TTC549 (cell line): ENCODE results near the gene SLCO2A1.

Experiments
- FAIRE-seq: peaks from 2 replicates; lab custom pipeline; 2012; peaks lifted over from hg19 to GRCh38; lab: Jason Lieb, UNC

SLCO2A1 gene

GRCh38 chr3:133931084-133931483 is 98.6 kb downstream of the SLCO2A1 start:
- FAIRE-seq = no peak

GRCh38 chr3:133930341-133930933 is 99.3 kb downstream of the SLCO2A1 start:
- peak; percentile 89 for FAIRE-seq

- no peak for FAIRE-seq
Measured at GRCh38 chr3:133928903-133929607, 100.7 kb downstream of the SLCO2A1 start.

- no peak for FAIRE-seq
Measured at GRCh38 chr3:133928136-133928893, 101.4 kb downstream of the SLCO2A1 start.

- FAIRE-seq = no peak
Measured at GRCh38 chr3:133927540-133928066, 102.1 kb downstream of the SLCO2A1 start.

- no peak for FAIRE-seq
Measured at GRCh38 chr3:133926736-133927539, 102.8 kb downstream of the SLCO2A1 start.

GRCh38 chr3:133925960-133926735 is 103.6 kb downstream of the SLCO2A1 start:
- FAIRE-seq = no peak

GRCh38 chr3:133924041-133924440 is 105.7 kb downstream of the SLCO2A1 start:
- no peak for FAIRE-seq

GRCh38 chr3:133921592-133921991 is 108.1 kb downstream of the SLCO2A1 start:
- FAIRE-seq = no peak

GRCh38 chr3:133917144-133917543 is 112.6 kb downstream of the SLCO2A1 start:
- no peak for FAIRE-seq

GRCh38 chr3:133915685-133916658 is 113.8 kb downstream of the SLCO2A1 start:
- no peak for FAIRE-seq

GRCh38 chr3:133914839-133915600 is 114.7 kb downstream of the SLCO2A1 start:
- no peak for FAIRE-seq

GRCh38 chr3:133910422-133910821 is 119.3 kb downstream of the SLCO2A1 start:
- no peak for FAIRE-seq

- FAIRE-seq = no peak
Measured at GRCh38 chr3:133905376-133905775, 124.3 kb downstream of the SLCO2A1 start.

GRCh38 chr3:133901847-133902246 is 127.9 kb downstream of the SLCO2A1 start:
- FAIRE-seq = no peak

- FAIRE-seq = no peak
Measured at GRCh38 chr3:133901083-133901482, 128.6 kb downstream of the SLCO2A1 start.

- FAIRE-seq = no peak
Measured at GRCh38 chr3:133899311-133899710, 130.4 kb downstream of the SLCO2A1 start.

GRCh38 chr3:133897547-133897946 is 132.2 kb downstream of the SLCO2A1 start:
- no peak for FAIRE-seq

- FAIRE-seq = no peak
Measured at GRCh38 chr3:133896002-133896761, 133.5 kb downstream of the SLCO2A1 start.
